A204.1 (cell line): ENCODE measurements around the gene DMKN.

ENCODE experiments used
- FAIRE-seq: peaks from 2 replicates; lab custom pipeline; 2012; peaks lifted over from hg19 to GRCh38; lab: Jason Lieb, UNC

The DMKN gene

GRCh38 chr19:35549174-35549788, 35.8 kb upstream of the DMKN start:
- no peak for FAIRE-seq

GRCh38 chr19:35546532-35546931, 33.1 kb upstream of the DMKN start:
- FAIRE-seq, result no peak

- FAIRE-seq, result no peak
Measured at GRCh38 chr19:35545855-35546381, 32.5 kb upstream of the DMKN start.

GRCh38 chr19:35545001-35545854, 31.8 kb upstream of the DMKN start, which contains the start of gene TMEM147:
Gene TMEM147 (plus strand): TSS chr19:35545626. CDS start chr19:35545740, 114 bp downstream.
- FAIRE-seq, result no peak

- FAIRE-seq, result no peak
Measured at GRCh38 chr19:35544110-35544802, 30.8 kb upstream of the DMKN start.

GRCh38 chr19:35543280-35544109, 30.0 kb upstream of the DMKN start:
- FAIRE-seq, result no peak

GRCh38 chr19:35542209-35542608, 28.8 kb upstream of the DMKN start:
- FAIRE-seq, result no peak

GRCh38 chr19:35540356-35540927, 27.0 kb upstream of the DMKN start:
- no peak for FAIRE-seq

- no peak for FAIRE-seq
Measured at GRCh38 chr19:35539850-35540249, 26.4 kb upstream of the DMKN start.

GRCh38 chr19:35539314-35539713, 25.9 kb upstream of the DMKN start:
- FAIRE-seq, result no peak

GRCh38 chr19:35534803-35535480, 21.5 kb upstream of the DMKN start:
- FAIRE-seq, result no peak

GRCh38 chr19:35533822-35534392, 20.5 kb upstream of the DMKN start:
- no peak for FAIRE-seq

- FAIRE-seq, result no peak
Measured at GRCh38 chr19:35533201-35533821, 19.9 kb upstream of the DMKN start, which contains the start of gene GAPDHS. Gene GAPDHS (plus strand): TSS chr19:35533456. CDS start chr19:35533528, 72 bp downstream.

GRCh38 chr19:35531291-35531690, 17.8 kb upstream of the DMKN start:
- no peak for FAIRE-seq

- no peak for FAIRE-seq
Measured at GRCh38 chr19:35529241-35530218, 16.1 kb upstream of the DMKN start.

GRCh38 chr19:35528218-35529038, 15.0 kb upstream of the DMKN start, which contains the start of gene SBSN:
Gene SBSN (minus strand): TSS chr19:35528311. CDS start chr19:35528281, 30 bp downstream.
- no peak for FAIRE-seq

GRCh38 chr19:35525873-35526272, 12.4 kb upstream of the DMKN start:
- FAIRE-seq, result no peak
